ENCODE measurements around the gene CCHCR1.
"Not testable (repeated sequence)": the region's sequence is repeated elsewhere in the genome, so short reads cannot be mapped to it uniquely, and the experiment has no call there.

The CCHCR1 gene

DNA sequence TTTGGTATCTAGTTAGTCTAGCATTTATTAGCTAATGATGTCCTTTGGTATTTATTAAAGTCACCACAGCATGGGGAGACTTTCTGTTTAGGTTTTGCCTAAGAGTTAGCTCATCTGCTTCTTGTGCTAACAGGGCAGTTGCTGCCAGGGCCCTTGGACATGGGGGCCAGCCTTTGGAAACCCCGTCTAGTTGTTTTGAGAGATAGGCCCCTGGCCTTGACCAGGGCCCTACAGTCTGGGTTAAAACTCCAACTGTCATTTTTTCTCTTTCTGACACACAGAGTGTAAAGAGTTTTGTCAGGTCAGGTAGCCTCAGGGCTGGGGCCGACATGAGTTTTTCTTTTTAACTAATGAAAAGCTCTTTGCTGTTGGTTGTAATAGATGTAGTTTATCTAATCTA is 25.7 kb upstream of the CCHCR1 start:
- not testable (repeated sequence) for DNase-seq

DNA sequence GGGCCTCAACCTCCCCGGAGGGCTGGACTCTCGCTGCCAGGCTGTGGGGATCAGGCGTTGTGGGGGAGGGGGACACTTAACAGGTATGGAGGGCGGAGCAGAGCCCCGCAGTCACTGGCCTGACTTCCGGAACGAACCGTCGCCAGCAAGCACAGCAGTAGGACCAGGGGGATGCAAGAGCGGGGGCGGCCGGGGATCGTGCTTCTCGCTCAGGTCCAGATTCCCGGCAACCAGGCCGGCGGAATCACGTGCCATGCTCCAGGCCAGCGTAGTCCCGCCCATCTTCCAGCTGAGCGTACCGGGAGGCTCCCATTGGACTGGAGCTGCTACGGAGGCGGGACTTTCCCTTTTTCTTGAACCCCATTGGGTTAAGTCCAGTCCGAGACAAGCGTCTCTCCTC is 22.9 kb upstream of the CCHCR1 start:
- peak; percentile 66 for DNase-seq

DNA sequence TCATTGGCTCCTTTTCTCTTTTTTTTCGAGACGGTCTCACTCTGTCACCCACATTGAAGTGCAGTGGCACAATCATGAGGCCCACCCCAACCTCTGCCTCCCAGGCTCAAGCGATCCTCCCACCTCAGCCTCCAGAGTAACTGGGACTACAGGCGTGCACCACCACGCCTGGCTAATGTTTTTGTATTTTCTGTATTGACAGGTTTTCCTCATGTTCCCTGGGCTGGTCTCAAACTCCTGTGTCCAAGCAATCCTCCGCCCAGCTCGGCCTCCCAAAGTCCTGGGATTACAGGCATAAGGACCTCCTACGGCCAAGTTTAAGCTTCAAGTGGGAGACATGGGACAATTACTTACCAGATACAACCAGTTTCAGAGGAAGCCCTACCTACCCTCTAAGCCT is 22.3 kb upstream of the CCHCR1 start:
- DNase-seq: no peak

DNA sequence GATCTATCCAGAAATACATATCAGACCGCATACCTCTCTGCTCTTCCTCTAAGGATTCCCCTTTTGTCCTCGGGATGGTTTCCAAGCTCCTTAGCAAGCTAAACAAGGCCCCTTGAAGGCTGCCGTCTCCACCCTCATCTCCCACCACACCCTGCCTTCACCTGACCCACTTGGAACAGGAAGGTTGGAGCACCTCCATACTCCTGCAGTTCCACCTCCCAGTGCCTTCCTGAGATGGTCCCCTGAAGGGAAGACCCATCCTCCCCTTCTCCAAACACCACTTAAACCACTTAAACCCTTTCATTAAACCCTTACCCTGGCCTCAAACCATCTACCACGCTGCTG is 21.4 kb upstream of the CCHCR1 start:
- no peak for DNase-seq

DNA sequence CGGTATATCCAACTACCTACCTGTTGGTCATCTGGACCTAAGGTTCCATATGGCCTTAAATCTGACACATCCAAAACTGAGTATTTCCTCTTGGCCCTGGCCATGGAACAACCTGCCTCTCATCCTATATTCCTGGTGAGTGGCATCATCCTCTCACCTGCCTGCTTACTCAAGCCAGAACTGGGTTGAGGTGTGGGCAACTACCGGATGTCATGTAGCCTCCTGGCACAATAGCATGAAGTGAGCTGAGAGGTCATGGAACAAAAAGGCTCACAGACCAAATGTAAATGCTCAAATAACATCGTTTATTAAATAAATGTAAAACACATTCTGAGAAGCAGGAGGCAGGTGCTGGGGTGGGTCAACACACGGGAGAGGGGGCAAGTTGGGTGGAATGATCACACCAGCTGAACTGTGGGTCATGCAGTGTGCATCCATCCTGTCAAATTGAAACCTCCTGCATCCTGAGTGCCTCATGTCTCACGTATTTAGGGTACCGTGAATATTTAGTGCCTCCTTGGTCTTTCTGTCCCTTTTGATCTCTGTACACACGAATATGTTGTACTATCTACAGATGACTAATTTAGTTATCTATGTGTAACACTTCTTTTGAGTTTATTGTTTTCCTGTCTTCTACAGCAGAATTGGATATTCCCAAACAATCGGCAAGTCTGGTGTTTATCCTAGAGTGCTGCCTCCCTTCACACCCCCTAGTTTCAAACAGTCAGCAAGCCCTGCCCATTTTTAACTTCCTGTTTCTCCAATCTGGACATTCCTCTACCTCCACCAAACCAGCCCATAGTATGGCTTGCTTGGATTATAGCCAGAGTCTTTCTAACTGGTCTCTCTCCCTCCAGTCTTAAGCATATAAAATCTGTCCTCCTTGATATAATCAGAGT is 20.8 kb upstream of the CCHCR1 start:
- DNase-seq: no peak

GRCh38 chr6:31175971-31176370 is 18.4 kb upstream of the CCHCR1 start:
- DNase-seq: no peak

- DNase-seq: no peak
Measured at GRCh38 chr6:31174378-31174777, 16.8 kb upstream of the CCHCR1 start.

DNA sequence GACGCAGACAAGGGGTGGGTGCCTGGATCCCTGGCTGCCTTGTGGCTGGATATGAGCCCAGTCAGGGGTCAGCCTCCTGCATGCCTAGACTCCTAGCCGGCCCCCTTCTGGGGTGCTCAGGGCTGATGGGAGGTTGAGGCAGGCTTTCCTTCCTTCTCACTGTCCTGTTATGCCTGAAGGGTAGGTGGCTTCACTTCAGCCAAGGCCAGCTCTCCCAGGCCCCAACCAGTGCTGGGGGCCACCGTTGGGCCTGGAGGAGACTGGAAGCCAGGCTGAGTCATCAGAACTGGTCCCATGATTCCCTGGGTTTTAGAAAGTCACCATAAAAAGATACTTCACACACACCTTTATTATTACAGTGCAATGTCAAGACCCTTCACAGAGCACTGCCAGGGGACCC is 15.8 kb upstream of the CCHCR1 start:
- no peak for DNase-seq

GRCh38 chr6:31172973-31173384 is 15.4 kb upstream of the CCHCR1 start:
- DNase-seq: no peak

GRCh38 chr6:31171931-31172905 is 14.6 kb upstream of the CCHCR1 start:
- DNase-seq: no peak

DNA sequence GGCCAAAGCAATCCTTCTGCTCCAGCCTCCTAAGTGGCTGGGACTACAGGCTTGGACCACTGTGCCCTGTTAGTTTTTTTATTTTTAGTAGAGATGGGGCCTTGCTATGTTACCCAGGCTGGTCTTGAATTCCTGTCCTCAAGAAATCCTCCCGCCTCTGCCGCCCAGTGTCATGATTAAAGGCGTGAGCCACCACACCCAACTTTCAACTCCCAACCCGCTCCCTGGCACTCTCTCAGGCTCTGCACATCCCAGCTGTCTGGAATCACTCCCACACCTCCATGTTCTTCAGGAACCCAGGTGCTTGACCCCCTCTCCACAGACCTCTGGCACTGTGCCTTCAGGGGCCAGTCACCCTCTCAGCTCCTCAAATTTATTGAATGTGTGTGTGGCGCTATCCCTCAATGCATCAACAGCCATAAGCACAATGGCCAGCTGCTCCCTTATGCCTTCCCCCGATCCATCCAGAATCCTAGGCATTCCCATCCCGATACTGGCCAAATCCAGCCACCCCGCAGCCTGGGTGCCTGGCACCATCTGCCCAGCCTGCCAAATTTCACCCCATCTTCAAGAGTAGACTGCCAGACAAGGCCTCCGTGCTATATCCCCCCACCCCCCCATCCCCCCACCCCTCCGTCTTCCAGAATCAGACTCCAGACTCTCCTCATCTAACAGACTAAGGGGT is 13.5 kb upstream of the CCHCR1 start:
- DNase-seq: no peak

GRCh38 chr6:31170600-31170881 is 12.9 kb upstream of the CCHCR1 start, which contains the start of gene POU5F1:
Gene POU5F1, minus strand, starts transcription at chr6:31170682. Its CDS starts 62 bp downstream, at chr6:31170620.
- DNase-seq: no peak

- not testable (repeated sequence) for DNase-seq
Measured at GRCh38 chr6:31169858-31170599, 12.4 kb upstream of the CCHCR1 start.

GRCh38 chr6:31169123-31169857 is 11.7 kb upstream of the CCHCR1 start:
- DNase-seq: no peak

- no peak for DNase-seq
Measured at GRCh38 chr6:31168606-31169005, 11.0 kb upstream of the CCHCR1 start.

- no peak for DNase-seq
Measured at GRCh38 chr6:31165986-31166385, 8.4 kb upstream of the CCHCR1 start.

- DNase-seq: not testable (repeated sequence)
Measured at GRCh38 chr6:31165064-31165832, 7.6 kb upstream of the CCHCR1 start.

- DNase-seq: not testable (repeated sequence)
Measured at GRCh38 chr6:31164475-31165063, 7.0 kb upstream of the CCHCR1 start.

GRCh38 chr6:31163922-31164321 is 6.3 kb upstream of the CCHCR1 start:
- no peak for DNase-seq

GRCh38 chr6:31162463-31163165 is 5.0 kb upstream of the CCHCR1 start:
- no peak for DNase-seq
